GM23248 (cell line): ENCODE measurements around the gene KCNMA1.

ENCODE experiments used
- EZH2 ChIP-seq: fragments of 200-600 bp; sonication (generic); IDR thresholded peaks from 2 replicates; pipeline ENCODE4 v1.6.1; 2018; ENCODE audit warnings: antibody characterized with exemption, mild to moderate bottlenecking; ENCODE audit not compliant: insufficient read depth, poor library complexity, severe bottlenecking
- EZH2phosphoT487 ChIP-seq: fragments of 200-600 bp; sonication (generic); IDR thresholded peaks from 2 replicates; pipeline ENCODE4 v1.6.1; 2018; ENCODE audit warnings: antibody characterized with exemption, moderate library complexity, mild to moderate bottlenecking, low read depth; ENCODE audit not compliant: insufficient read depth

DNA sequence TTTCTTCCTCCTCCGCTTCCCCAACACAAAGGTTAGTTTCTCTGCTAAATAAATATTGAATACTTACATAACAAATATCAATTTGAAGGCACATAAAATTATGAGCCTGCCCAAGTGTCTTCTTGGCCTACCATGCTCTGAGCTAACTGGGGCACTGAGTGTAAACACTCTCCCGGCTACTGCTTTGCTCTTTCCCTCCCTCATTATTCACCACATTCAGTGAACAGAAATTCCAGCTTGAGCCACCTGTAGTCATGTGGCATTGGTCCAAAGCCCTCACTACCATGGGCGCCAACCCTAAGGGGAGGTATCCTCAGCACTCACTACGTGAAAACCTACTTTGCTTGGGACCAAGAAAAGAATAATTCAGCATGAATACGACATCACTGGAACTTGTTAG is 409.0 kb downstream of the KCNMA1 start:
- no peak for TF ChIP-seq EZH2
- no peak for TF ChIP-seq EZH2phosphoT487
